NCI-H128 (cell line): ENCODE results near the gene CIAPIN1.
"Not testable (repeated sequence)": the region's sequence is repeated elsewhere in the genome, so short reads cannot be mapped to it uniquely, and the experiment has no call there.

ENCODE experiments used
- DNase-seq: peaks from one replicate; lab custom pipeline; 2025; ENCODE audit not compliant: unreplicated experiment; lab: John Stamatoyannopoulos, UW

Gene CIAPIN1

GRCh38 chr16:57444711-57445110 is 2.5 kb downstream of the CIAPIN1 start:
- no peak for DNase-seq

- DNase-seq, result not testable (repeated sequence)
Observed at GRCh38 chr16:57440551-57440950, 6.6 kb downstream of the CIAPIN1 start.

GRCh38 chr16:57439947-57440346 is 7.2 kb downstream of the CIAPIN1 start:
- not testable (repeated sequence) for DNase-seq

- no peak for DNase-seq
Observed at GRCh38 chr16:57435838-57436237, 11.3 kb downstream of the CIAPIN1 start.

GRCh38 chr16:57434003-57434402 is 13.2 kb downstream of the CIAPIN1 start:
- no peak for DNase-seq

GRCh38 chr16:57432989-57433388 is 14.2 kb downstream of the CIAPIN1 start:
- DNase-seq, result no peak

- DNase-seq, result no peak
Observed at GRCh38 chr16:57432505-57432904, 14.7 kb downstream of the CIAPIN1 start.

- DNase-seq, result no peak
Observed at GRCh38 chr16:57430955-57431354, 16.2 kb downstream of the CIAPIN1 start.

- no peak for DNase-seq
Observed at GRCh38 chr16:57427824-57428223, 19.4 kb downstream of the CIAPIN1 start.

GRCh38 chr16:57427307-57427706 is 19.9 kb downstream of the CIAPIN1 start:
- DNase-seq, result no peak

GRCh38 chr16:57426356-57426755 is 20.8 kb downstream of the CIAPIN1 start:
- DNase-seq, result no peak

GRCh38 chr16:57424583-57424982 is 22.6 kb downstream of the CIAPIN1 start:
- DNase-seq, result no peak

GRCh38 chr16:57423152-57423551 is 24.0 kb downstream of the CIAPIN1 start:
- DNase-seq, result no peak

GRCh38 chr16:57422026-57422944 is 24.9 kb downstream of the CIAPIN1 start:
- peak; percentile 17 for DNase-seq

- no peak for DNase-seq
Observed at GRCh38 chr16:57419506-57419905, 27.7 kb downstream of the CIAPIN1 start.

GRCh38 chr16:57416084-57416483 is 31.1 kb downstream of the CIAPIN1 start:
- DNase-seq, result no peak

- DNase-seq, result no peak
Observed at GRCh38 chr16:57413733-57414132, 33.5 kb downstream of the CIAPIN1 start.

- no peak for DNase-seq
Observed at GRCh38 chr16:57413301-57413730, 33.9 kb downstream of the CIAPIN1 start.

- no peak for DNase-seq
Observed at GRCh38 chr16:57412584-57412983, 34.6 kb downstream of the CIAPIN1 start.

- no peak for DNase-seq
Observed at GRCh38 chr16:57411362-57411976, 35.7 kb downstream of the CIAPIN1 start.

- no peak for DNase-seq
Observed at GRCh38 chr16:57409870-57410587, 37.2 kb downstream of the CIAPIN1 start.

GRCh38 chr16:57409065-57409464 is 38.1 kb downstream of the CIAPIN1 start:
- DNase-seq, result no peak
